ENCODE data around the gene MARCKS. TPM values are rescaled to one million over a fixed set of nuclear protein-coding genes. Genes with fewer than 3 reads are reported as not detected.

Gene MARCKS
- total RNA-seq, 1 experiment from 2014 or later: 70.1 TPM

DNA sequence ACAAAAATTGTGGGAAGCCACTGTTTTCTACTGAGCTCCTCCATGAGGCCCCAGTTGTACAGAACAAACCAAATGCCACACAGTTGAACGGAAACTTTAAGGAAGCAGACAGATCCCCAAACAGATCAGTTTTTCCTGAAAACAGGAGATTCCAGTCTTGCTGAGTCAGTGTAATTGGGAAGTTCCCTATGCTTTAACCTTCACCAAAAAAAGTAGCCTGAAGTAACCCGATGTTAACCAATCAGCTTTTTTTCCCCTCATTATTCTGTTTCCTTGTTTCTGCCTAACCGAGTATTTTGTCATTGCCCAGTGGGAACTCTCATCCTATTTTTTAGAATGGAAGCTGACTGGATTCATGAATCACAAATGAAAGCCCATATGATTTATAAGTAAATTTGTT lies 36.7 kb downstream of the MARCKS start:
- Mint-ChIP-seq H3K4me1 (ENCODE audit: low read depth, unreplicated experiment) (peaks cover 8% of the 10 kb centered on the region), H3K36me3 (ENCODE audit: insufficient read depth, unreplicated experiment) (no peaks in the 10 kb centered on the region), H3K27me3 (ENCODE audit: unreplicated experiment) (no peaks in the 10 kb centered on the region), H3K9me3 (ENCODE audit: low read depth, unreplicated experiment) (no peaks in the 10 kb centered on the region), H3K27ac (ENCODE audit: unreplicated experiment) (no peak overlapping the region), H3K4me3 (ENCODE audit: low read depth, unreplicated experiment) (no peak overlapping the region)
- CTCF ChIA-PET: no interaction called here
- no TSS peak for BruUV-seq (replicated peaks)
- TF ChIP-seq, protein P1, sequence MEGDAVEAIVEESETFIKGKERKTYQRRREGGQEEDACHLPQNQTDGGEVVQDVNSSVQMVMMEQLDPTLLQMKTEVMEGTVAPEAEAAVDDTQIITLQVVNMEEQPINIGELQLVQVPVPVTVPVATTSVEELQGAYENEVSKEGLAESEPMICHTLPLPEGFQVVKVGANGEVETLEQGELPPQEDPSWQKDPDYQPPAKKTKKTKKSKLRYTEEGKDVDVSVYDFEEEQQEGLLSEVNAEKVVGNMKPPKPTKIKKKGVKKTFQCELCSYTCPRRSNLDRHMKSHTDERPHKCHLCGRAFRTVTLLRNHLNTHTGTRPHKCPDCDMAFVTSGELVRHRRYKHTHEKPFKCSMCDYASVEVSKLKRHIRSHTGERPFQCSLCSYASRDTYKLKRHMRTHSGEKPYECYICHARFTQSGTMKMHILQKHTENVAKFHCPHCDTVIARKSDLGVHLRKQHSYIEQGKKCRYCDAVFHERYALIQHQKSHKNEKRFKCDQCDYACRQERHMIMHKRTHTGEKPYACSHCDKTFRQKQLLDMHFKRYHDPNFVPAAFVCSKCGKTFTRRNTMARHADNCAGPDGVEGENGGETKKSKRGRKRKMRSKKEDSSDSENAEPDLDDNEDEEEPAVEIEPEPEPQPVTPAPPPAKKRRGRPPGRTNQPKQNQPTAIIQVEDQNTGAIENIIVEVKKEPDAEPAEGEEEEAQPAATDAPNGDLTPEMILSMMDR (IDR thresholded peaks at IDR 0.05; ENCODE audit: unreplicated experiment): no peak
- intact Hi-C loops (cut with micrococcal nuclease; ENCODE audit: unreplicated experiment): no loop called here
- no peak for DNase-seq

DNA sequence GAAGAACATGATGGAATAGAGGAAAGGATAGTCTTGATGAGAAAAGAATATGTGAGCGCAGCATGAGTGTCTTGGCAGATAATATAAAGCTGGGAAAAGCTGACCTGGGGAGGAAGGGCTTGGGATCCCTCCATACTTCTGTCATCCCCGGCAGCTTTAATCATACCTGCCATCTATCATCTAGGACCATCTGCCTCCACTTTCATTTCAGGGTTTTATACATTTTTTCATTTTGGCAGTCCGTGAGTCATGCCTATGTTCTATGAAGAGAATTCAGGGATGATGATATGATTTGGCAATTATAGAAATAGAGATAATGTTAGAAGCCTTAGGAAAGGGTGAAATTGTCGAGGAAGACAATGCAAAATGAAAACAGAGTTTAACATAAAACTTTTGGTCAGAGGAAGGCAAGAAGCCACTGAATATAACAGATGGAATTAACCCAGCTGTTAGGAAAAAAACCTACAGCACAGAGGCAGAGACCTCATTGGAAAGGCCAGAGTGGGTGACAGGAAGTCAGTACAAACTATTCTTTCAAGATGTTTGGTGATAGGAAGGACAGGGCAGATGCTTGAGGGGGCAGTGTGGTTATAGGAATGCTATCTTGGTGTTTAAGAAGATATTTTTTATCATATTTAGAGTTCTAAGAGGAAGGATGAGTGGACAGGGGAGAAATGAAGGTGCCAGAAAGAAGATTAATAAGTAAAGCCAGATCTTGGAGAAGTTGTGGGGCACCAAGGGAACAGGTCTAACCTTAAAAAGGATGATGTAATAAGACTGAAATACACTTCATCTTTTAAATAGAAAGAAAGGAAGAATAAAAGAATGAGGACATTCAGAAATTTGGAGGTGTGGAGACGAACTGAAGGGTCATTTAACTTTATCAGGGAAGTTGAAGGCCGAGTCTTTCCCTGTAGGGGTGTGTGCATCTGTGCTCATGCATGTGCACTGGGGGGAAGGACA lies 37.8 kb downstream of the MARCKS start:
- no TSS peak for BruUV-seq (replicated peaks)
- TF ChIP-seq, protein P1 (IDR thresholded peaks at IDR 0.05; ENCODE audit: unreplicated experiment): no peak
- Mint-ChIP-seq H3K4me3 (ENCODE audit: low read depth, unreplicated experiment) (no peak overlapping the region), H3K27me3 (ENCODE audit: unreplicated experiment) (no peaks in the 10 kb centered on the region), H3K27ac (ENCODE audit: unreplicated experiment) (no peak overlapping the region), H3K36me3 (ENCODE audit: insufficient read depth, unreplicated experiment) (no peaks in the 10 kb centered on the region), H3K4me1 (ENCODE audit: low read depth, unreplicated experiment) (peaks cover 8% of the 10 kb centered on the region), H3K9me3 (ENCODE audit: low read depth, unreplicated experiment) (no peaks in the 10 kb centered on the region)
- CTCF ChIA-PET: interaction anchor here (0.8 kb wide), 1 partner anchor 1620 kb away, joined by 4 read pairs; no protein-coding TSS in a partner anchor
- DNase-seq: no peak
- intact Hi-C loops (cut with micrococcal nuclease; ENCODE audit: unreplicated experiment): no loop called here

DNA sequence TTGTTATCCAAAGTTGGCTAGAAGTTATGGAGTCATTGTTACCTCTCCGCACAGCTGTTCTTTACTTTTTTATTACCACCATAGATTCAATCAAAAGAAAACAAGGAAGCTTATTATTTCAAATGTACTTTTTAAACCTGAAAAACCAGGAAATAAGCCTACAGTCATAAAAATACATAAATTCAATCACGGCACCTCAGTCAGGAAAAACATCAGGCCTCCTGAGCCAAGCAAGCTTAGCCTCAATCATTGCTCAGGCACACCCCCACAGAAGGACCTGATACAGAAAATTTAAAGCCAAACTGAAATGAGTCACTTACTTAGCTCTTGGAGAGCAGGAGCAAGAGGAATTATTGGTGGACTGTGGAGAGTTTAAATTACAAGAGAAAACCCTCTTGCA lies 44.3 kb downstream of the MARCKS start:
- H3K4me3 Mint-ChIP-seq (ENCODE audit: low read depth, unreplicated experiment): no peak overlapping the region
- intact Hi-C loops (cut with micrococcal nuclease; ENCODE audit: unreplicated experiment): no loop called here
- no peaks in the 10 kb centered on the region for H3K4me1 Mint-ChIP-seq (ENCODE audit: low read depth, unreplicated experiment)
- no peaks in the 10 kb centered on the region for H3K9me3 Mint-ChIP-seq (ENCODE audit: low read depth, unreplicated experiment)
- BruUV-seq (replicated peaks): no TSS peak
- no peaks in the 10 kb centered on the region for H3K36me3 Mint-ChIP-seq (ENCODE audit: insufficient read depth, unreplicated experiment)
- TF ChIP-seq, protein P1 (IDR thresholded peaks at IDR 0.05; ENCODE audit: unreplicated experiment): no peak
- H3K27ac Mint-ChIP-seq (ENCODE audit: unreplicated experiment): no peak overlapping the region
- DNase-seq: no peak
- CTCF ChIA-PET: no interaction called here
- H3K27me3 Mint-ChIP-seq (ENCODE audit: unreplicated experiment): no peaks in the 10 kb centered on the region

DNA sequence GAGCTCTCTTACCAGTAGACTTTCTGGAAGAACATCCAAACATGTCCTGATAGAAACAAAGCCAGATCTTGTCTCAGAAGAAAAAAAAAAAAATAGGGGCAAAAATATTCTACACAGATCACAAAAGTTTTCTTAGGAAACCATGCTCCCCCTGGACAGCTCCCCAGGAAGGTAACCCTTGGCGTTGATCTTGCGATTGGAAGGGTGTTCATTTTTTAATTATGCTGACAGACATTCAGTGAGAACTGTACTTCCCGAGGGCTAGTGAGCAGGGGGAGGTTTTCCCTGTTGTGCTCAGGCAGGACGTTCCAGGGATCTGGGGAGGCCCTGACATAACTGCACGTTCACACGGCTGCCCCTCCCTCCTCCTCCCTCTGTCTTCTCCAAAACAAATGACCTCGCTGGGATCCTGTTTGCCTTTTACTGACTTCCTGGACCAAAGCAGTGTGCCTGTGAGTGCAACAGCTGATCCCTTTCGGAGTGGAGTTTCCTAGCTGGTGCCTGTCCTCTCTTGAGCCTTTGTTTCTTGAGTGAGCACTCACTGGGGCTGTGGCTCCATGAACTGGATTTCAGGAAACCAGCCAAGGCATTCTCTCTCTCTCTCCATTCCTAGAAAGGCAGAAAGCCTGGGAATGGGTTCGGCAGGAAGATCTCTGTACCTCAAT lies 46.7 kb downstream of the MARCKS start:
- BruUV-seq (replicated peaks): no TSS peak
- no peaks in the 10 kb centered on the region for H3K27me3 Mint-ChIP-seq (ENCODE audit: unreplicated experiment)
- H3K4me3 Mint-ChIP-seq (ENCODE audit: low read depth, unreplicated experiment): no peak overlapping the region
- CTCF ChIA-PET: no interaction called here
- H3K9me3 Mint-ChIP-seq (ENCODE audit: low read depth, unreplicated experiment): no peaks in the 10 kb centered on the region
- DNase-seq: no peak
- no peak overlapping the region for H3K27ac Mint-ChIP-seq (ENCODE audit: unreplicated experiment)
- H3K4me1 Mint-ChIP-seq (ENCODE audit: low read depth, unreplicated experiment): no peaks in the 10 kb centered on the region
- no peaks in the 10 kb centered on the region for H3K36me3 Mint-ChIP-seq (ENCODE audit: insufficient read depth, unreplicated experiment)
- intact Hi-C loops (cut with micrococcal nuclease; ENCODE audit: unreplicated experiment): no loop called here
- TF ChIP-seq, protein P1 (IDR thresholded peaks at IDR 0.05; ENCODE audit: unreplicated experiment): no peak
